OCI-LY3 (cell line): ENCODE data around the gene HSD3B2.

Source experiments
- CTCF ChIP-seq: fragments of 200-600, 300-600 bp; sonication (generic); IDR thresholded peaks from 2 replicates; pipeline ENCODE4 v1.5.1; 2014; ENCODE audit warnings: antibody characterized with exemption, low read length, low read depth
- EZH2phosphoT487 ChIP-seq: fragments of 200-600 bp; shearing (Covaris generic); IDR thresholded peaks from 2 replicates; pipeline ENCODE4 v1.6.1; 2018; ENCODE audit warnings: antibody characterized with exemption, mixed run types, low read depth

GRCh38 chr1:119384591-119384990, 30.4 kb upstream of the HSD3B2 start:
- TF ChIP-seq CTCF (no peak), EZH2phosphoT487 (no peak)
